Glomerular visceral epithelial cell (primary cell): Measurements from ENCODE around the gene SHC4.
"Not testable (repeated sequence)": the region's sequence is repeated elsewhere in the genome, so short reads cannot be mapped to it uniquely, and the experiment has no call there.

Experiments
- DNase-seq: peaks from one replicate; pipeline ENCODE4 v3.0.0-alpha.2; 2016; ENCODE audit errors: extremely low spot score

SHC4 gene

DNA sequence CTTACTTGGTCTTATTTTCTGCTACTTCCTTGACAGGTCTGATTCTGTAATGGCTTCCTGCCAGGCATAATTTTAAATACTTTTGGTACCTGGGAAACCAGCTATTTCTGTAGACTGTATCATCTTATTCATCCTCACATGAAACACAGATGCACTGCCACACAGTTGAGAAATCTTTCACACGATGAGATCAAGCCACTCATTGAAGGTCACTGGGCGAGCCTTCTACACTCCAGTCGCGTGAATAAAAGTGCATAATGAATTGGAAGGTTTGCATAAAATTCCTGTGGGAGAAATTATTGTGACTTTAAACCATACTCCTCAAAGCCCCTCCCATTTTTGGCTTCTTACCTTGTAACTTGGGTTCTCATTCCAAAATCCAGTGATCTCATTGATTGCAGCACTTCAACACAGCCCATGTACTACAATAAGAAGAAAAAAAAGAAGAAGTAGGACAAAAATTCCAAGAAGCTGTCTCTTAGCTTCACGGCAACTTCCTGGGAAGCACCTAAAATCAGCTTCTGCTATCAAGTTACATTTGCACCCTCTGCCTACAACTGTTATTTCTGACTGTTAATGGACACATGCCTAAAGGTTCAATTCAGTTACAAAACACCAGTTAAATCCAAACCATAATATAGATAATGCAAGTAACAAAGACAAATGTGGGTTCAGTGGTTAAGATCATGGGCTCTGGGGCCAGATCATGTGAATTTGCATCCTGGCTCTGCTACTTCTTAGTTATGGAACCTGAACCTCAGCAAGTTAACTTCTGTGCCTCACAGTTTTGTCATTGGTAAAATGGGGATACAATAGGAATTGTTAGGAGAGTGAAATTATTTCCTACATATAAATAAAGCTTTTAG is 39.0 kb downstream of the SHC4 start:
- no peak for DNase-seq

DNA sequence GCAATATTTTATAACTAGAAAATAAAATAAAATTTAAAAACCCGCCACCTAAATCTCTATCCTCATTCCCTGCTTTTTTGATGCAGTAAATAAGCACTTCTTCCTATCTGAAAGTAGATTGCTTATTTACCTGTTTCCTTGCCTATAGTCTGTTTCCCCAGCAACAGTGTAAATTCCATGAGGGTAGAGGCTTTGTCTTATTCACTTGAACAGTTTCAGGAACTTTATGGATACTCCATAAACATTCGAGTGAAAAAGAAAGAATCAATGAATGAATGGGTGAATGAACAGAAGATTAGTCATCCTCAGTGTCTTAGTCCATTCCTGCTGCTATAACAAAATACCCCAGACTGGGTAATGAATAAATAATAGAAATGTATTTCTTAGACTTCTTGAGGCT is 41.7 kb downstream of the SHC4 start:
- DNase-seq = no peak

GRCh38 chr15:48916721-48917120 is 47.0 kb downstream of the SHC4 start:
- DNase-seq = no peak

GRCh38 chr15:48915861-48916260 is 47.9 kb downstream of the SHC4 start:
- DNase-seq = no peak

DNA sequence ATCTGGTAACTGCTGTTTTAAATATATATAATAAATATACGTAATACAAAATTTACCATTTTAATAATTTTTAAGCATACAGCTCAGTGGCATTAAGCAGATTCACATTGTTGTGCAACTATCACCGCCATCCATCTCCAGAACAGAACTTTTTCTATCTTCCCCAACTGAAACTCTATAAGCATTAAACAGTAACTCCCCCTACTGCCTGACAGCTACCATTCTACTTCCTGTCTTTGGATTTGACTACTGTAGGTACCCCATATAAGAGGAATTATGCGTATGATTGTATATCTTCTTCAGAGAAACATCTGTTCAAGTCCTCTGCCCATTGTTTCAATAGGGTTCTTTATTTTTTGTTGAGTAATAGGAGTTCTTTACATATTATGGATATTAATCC is 49.0 kb downstream of the SHC4 start:
- DNase-seq = no peak

GRCh38 chr15:48913141-48913540 is 50.6 kb downstream of the SHC4 start:
- peak; percentile 42 for DNase-seq

GRCh38 chr15:48910554-48910953 is 53.2 kb downstream of the SHC4 start:
- DNase-seq = not testable (repeated sequence)

DNA sequence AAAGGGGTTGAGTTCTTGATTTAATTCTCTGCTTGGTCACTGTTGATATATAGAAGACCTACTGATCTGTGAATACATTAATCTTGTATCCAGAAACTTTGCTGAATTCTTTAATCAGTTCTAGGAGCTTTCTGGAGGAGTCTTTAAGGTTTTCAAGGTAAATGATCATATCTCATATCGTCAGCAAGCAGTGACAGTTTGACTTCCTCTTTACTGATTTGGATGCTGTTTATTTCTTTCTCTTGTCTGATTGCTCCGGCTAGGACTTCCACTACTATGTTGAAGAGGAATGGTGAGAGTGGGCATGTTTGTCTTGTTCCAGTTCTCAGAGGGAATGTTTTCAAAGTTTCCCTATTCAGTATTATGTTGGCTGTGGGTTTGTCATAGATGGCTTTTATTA is 54.4 kb downstream of the SHC4 start:
- DNase-seq = not testable (repeated sequence)

DNA sequence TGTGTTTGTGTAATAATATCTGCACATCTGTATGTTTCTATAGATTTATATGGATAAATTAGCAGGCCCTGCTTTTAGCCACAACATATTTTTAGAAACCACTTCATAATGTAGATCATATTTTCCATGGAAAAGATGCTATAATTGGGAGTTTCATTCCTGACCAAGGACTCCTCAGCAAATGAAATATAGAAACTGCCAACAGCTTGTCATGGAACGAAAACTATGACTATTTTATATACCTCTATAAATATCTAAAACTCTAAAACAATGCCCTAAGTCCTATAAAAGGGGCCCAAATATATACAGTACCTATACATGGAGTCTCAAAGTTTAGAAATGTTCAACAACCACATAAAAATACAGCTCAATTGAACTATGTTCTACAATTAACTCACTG is 57.9 kb downstream of the SHC4 start:
- DNase-seq = no peak

- no peak for DNase-seq
These were observed 58.5 kb downstream of the SHC4 start for GRCh38 chr15:48905216-48905615.

DNA sequence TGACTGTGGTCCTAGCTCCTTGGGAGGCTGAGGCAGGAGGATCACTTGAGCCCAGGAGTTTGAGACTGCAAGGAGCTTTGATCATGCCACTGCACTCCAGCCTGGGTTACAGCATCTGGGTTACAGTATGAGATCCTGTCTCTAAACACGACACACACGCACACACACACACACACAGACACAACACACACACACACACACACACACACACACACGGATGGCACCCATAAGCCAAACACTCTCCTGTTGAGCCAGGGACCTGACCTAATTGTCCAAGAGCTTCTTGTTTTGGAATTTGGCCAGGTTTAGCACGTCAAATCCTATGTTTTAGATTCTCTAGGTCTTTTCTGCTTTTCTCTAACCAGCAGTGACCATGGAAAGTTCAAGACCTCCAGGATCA is 59.0 kb downstream of the SHC4 start:
- no peak for DNase-seq

GRCh38 chr15:48899793-48900192 is 63.9 kb downstream of the SHC4 start:
- no peak for DNase-seq

- DNase-seq = no peak
These were observed 65.3 kb downstream of the SHC4 start for GRCh38 chr15:48898446-48898845.

DNA sequence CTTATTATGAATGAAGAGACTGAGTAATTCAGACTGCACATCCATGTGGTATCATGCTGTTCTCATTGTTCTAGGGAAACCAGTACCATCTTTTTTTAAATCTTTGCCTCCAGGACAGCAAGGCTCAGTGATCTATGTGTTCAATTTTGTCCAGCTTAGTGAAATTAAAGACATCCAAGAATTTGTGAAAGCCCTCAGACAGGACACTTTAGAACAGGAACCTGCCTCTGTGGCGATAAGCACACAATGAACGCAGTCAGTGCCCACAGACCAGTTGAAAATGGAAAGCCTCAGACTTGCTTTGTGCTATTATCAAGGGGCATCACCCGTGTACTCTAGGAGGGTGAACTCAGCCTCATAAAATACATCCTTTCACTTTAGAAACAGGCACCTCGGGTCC is 65.7 kb downstream of the SHC4 start:
- DNase-seq = no peak

GRCh38 chr15:48896869-48897814 is 66.6 kb downstream of the SHC4 start:
- no peak for DNase-seq

GRCh38 chr15:48893311-48893710 is 70.4 kb downstream of the SHC4 start:
- DNase-seq = no peak

- DNase-seq = no peak
These were observed 72.4 kb downstream of the SHC4 start for GRCh38 chr15:48891232-48891765.

DNA sequence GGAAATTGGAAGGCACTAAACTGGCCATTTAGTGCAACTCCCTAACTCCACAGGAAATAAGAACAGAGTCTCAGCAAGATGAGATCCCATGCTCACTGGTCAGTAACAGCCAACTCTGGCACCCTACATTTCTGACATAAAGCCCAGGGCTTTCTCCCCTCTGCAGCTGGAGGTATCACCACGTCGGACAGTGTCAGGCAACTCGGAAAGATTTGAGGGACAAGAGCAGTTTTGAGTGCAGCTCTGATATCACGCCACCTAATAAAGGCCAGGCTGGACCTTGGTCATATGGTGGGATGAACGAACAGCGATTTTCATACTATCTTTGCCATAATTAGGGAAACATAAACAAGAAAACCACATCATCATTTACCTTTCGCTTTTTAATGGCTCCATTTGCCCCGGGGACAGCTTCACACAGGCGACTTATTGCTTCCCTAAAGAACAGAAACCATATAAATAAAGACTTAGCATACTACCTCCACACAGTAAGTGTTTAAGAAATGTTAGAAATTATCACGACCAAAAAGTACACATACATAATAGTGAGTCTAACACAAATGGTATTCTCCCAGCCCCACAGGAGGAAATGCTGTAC is 73.2 kb downstream of the SHC4 start:
- no peak for DNase-seq

DNA sequence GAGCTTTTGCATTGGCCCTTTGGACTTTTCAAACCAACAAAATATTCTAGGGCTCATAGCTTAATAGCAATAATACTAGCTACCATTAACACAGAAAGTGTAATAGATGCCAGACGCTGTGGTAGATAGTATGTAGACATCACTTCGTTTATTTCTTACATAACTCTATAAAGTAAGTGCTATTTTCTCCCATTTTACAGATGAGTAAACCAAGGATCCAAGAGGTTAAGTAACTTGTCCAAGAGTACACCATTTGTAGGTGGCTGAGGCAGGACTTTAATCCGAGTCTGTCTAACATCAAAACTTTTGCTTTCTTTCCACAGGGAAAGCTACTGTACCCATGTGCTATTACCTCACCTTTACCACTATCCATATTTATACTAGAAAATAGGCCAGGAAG is 73.8 kb downstream of the SHC4 start:
- DNase-seq = no peak

DNA sequence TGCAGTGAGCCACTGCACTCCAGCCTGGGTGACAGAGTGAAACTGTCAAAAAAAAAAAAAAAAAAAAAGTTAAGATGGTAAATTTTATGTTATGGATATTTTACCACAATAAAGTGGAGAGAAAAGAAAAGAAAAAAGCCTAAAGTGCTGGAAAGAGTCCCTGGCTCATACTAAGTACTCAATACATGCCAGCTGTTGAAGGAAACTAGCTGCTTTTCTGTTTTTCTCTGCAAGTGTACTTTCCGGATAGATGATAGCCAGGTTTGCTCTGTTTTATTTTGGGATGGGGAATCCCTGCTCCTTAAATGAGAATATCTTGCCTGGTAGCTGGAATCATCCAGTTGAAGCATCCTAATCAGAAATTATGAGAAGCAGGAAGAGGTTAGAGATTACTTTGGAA is 74.9 kb downstream of the SHC4 start:
- DNase-seq = no peak

- no peak for DNase-seq
These were observed 75.5 kb downstream of the SHC4 start for GRCh38 chr15:48888191-48888590.

- no peak for DNase-seq
These were observed 76.6 kb downstream of the SHC4 start for GRCh38 chr15:48887144-48887543.
